HFF-Myc (cell line): Measurements from ENCODE around the gene QRSL1.
"Not testable (repeated sequence)": the region's sequence is repeated elsewhere in the genome, so short reads cannot be mapped to it uniquely, and the experiment has no call there.

Experiments
- DNase-seq: peaks from one replicate; pipeline ENCODE4 v3.0.0-alpha.2; 2011; ENCODE audit warnings: low read depth; ENCODE audit errors: extremely low read depth
- H3K4me3 ChIP-seq: replicated peaks from 2 replicates; pipeline ENCODE4 v1.5.1; 2011; ENCODE audit warnings: low read depth, mild to moderate bottlenecking, control low read depth, low read length
- CTCF ChIP-seq: IDR thresholded peaks from 2 replicates; pipeline ENCODE4 v1.5.1; 2012; ENCODE audit warnings: mild to moderate bottlenecking, low read depth, low read length, control low read depth; ENCODE audit errors: missing control alignments

Gene QRSL1

GRCh38 chr6:106622412-106622811 is 7.0 kb upstream of the QRSL1 start:
- no peak overlapping the region for H3K4me3 ChIP-seq
- DNase-seq, result no peak
- TF ChIP-seq CTCF, result no peak

GRCh38 chr6:106623039-106623438 is 6.3 kb upstream of the QRSL1 start:
- TF ChIP-seq CTCF, result no peak
- no peak for DNase-seq
- no peak overlapping the region for H3K4me3 ChIP-seq

GRCh38 chr6:106626485-106626884 is 2.9 kb upstream of the QRSL1 start:
- H3K4me3 ChIP-seq, result no peak overlapping the region
- no peak for TF ChIP-seq CTCF
- DNase-seq, result no peak

- not testable (repeated sequence) for H3K4me3 ChIP-seq, DNase-seq
Measured at GRCh38 chr6:106627760-106628159, 1.6 kb upstream of the QRSL1 start.

- H3K4me3 ChIP-seq, result peak overlapping the region; percentile 83
- no peak for TF ChIP-seq CTCF
- no peak for DNase-seq
Measured at GRCh38 chr6:106628658-106629102, 698 bp upstream of the QRSL1 start.

- H3K4me3 ChIP-seq, result peak overlapping the region; percentile 83
- no peak for TF ChIP-seq CTCF
- DNase-seq, result no peak
Measured at GRCh38 chr6:106629859-106630163, 433 bp downstream of the QRSL1 start.

GRCh38 chr6:106630366-106630765 is 988 bp downstream of the QRSL1 start:
- DNase-seq, result no peak
- H3K4me3 ChIP-seq, result peak overlapping the region; percentile 83
- no peak for TF ChIP-seq CTCF
